PFSK-1 (cell line): Measurements from ENCODE around the gene ATG2A.

Experiments used
- FOXP2 ChIP-seq: optimal IDR thresholded peaks from 2 replicates; pipeline ENCODE3; 2011; ENCODE audit warnings: borderline replicate concordance, control low read depth, inconsistent platforms; ENCODE audit not compliant: insufficient read depth; ENCODE audit errors: extremely low read length, extremely low read depth
- POLR2AphosphoS5 ChIP-seq: IDR thresholded peaks from 2 replicates; pipeline ENCODE4 v1.6.1; 2012; ENCODE audit warnings: low read depth, mild to moderate bottlenecking, control low read depth, low read length, moderate library complexity
- REST ChIP-seq, 2 experiments: IDR thresholded peaks; 2 replicates each; pipeline versions ENCODE4 v1.6.1 to v1.8.0; 2011 to 2012; ENCODE audit warnings: low read depth in 2 of 2, low read length in 2 of 2, control low read depth in 1 of 2, inconsistent platforms in 1 of 2, mild to moderate bottlenecking in 1 of 2, moderate library complexity in 1 of 2; ENCODE audit not compliant: insufficient read depth in 1 of 2
- SIN3A ChIP-seq: IDR thresholded peaks from 2 replicates; pipeline ENCODE4 v1.6.1; 2012; ENCODE audit warnings: mild to moderate bottlenecking, low read length, moderate library complexity, borderline replicate concordance; ENCODE audit not compliant: insufficient read depth
- TAF1 ChIP-seq: IDR thresholded peaks from 2 replicates; pipeline ENCODE4 v1.6.1; 2012; ENCODE audit warnings: low read length, control low read depth, borderline replicate concordance; ENCODE audit not compliant: insufficient read depth

ATG2A gene

GRCh38 chr11:64934682-64935358, 17.8 kb upstream of the ATG2A start:
- TF ChIP-seq SIN3A, result no peak
- no peak for TF ChIP-seq POLR2AphosphoS5
- no peak for TF ChIP-seq TAF1
- TF ChIP-seq FOXP2, result no peak
- TF ChIP-seq REST (IDR thresholded peaks at IDR 0.05; ENCODE audit: insufficient read depth in 1 of 2, low read depth in 2 of 2, low read length in 2 of 2), result no peak

GRCh38 chr11:64933935-64934681, 17.1 kb upstream of the ATG2A start:
- no peak for TF ChIP-seq FOXP2
- TF ChIP-seq SIN3A, result no peak
- no peak for TF ChIP-seq TAF1
- TF ChIP-seq REST (IDR thresholded peaks at IDR 0.05; ENCODE audit: insufficient read depth in 1 of 2, low read depth in 2 of 2, low read length in 2 of 2), result no peak
- no peak for TF ChIP-seq POLR2AphosphoS5

GRCh38 chr11:64933213-64933934, 16.4 kb upstream of the ATG2A start:
- no peak for TF ChIP-seq REST (IDR thresholded peaks at IDR 0.05; ENCODE audit: insufficient read depth in 1 of 2, low read depth in 2 of 2, low read length in 2 of 2)
- no peak for TF ChIP-seq POLR2AphosphoS5
- TF ChIP-seq TAF1, result no peak
- no peak for TF ChIP-seq FOXP2
- TF ChIP-seq SIN3A, result no peak

GRCh38 chr11:64932324-64932723, 15.3 kb upstream of the ATG2A start:
- TF ChIP-seq POLR2AphosphoS5 (no peak), REST (IDR thresholded peaks at IDR 0.05; ENCODE audit: insufficient read depth in 1 of 2, low read depth in 2 of 2, low read length in 2 of 2) (no peak), TAF1 (no peak), SIN3A (no peak), FOXP2 (no peak)
